ENCODE results near the gene LAMB3.
A peak's percentile ranks its signal among the peaks of the same experiment; 100 is the strongest.

Gene LAMB3

GRCh38 chr1:209689477-209689876, 37.3 kb upstream of the LAMB3 start:
- H3K36me3 ChIP-seq (ENCODE audit: insufficient read depth, insufficient read length, low read length), result no peaks in the 10 kb centered on the region
- no peaks in the 10 kb centered on the region for H3K9me3 ChIP-seq (ENCODE audit: insufficient read depth, low read length)
- no peak overlapping the region for H3K9ac ChIP-seq (ENCODE audit: insufficient read length, low read depth)
- TF ChIP-seq YY1 (IDR thresholded peaks at IDR 0.05; ENCODE audit: insufficient read depth, insufficient read length), result no peak
- TF ChIP-seq SUZ12 (IDR thresholded peaks at IDR 0.05; ENCODE audit: extremely low read depth, insufficient read depth, insufficient read length), result no peak
- no peak for TF ChIP-seq ZNF274 (IDR thresholded peaks at IDR 0.05; ENCODE audit: low read depth, low read length)
- no peak overlapping the region for H3K4me3 ChIP-seq (ENCODE audit: insufficient read length, low read depth)
- peaks cover 6% of the 10 kb centered on the region for H3K27me3 ChIP-seq (ENCODE audit: insufficient read depth, insufficient read length)
- H3K4me1 ChIP-seq (ENCODE audit: insufficient read depth, insufficient read length), result no peaks in the 10 kb centered on the region
- DNase-seq (ENCODE audit: low read depth, low spot score), result no peak

GRCh38 chr1:209688746-209689234, 36.6 kb upstream of the LAMB3 start:
- TF ChIP-seq YY1 (IDR thresholded peaks at IDR 0.05; ENCODE audit: insufficient read depth, insufficient read length) (no peak), ZNF274 (IDR thresholded peaks at IDR 0.05; ENCODE audit: low read depth, low read length) (no peak), SUZ12 (IDR thresholded peaks at IDR 0.05; ENCODE audit: extremely low read depth, insufficient read depth, insufficient read length) (no peak)
- Histone ChIP-seq H3K9me3 (ENCODE audit: insufficient read depth, low read length) (no peaks in the 10 kb centered on the region), H3K4me3 (ENCODE audit: insufficient read length, low read depth) (no peak overlapping the region), H3K4me1 (ENCODE audit: insufficient read depth, insufficient read length) (no peaks in the 10 kb centered on the region), H3K27me3 (ENCODE audit: insufficient read depth, insufficient read length) (peaks cover 5% of the 10 kb centered on the region), H3K9ac (ENCODE audit: insufficient read length, low read depth) (no peak overlapping the region), H3K36me3 (ENCODE audit: insufficient read depth, insufficient read length, low read length) (no peaks in the 10 kb centered on the region)
- DNase-seq (ENCODE audit: low read depth, low spot score), result no peak

- Histone ChIP-seq H3K27me3 (ENCODE audit: insufficient read depth, insufficient read length) (no peaks in the 10 kb centered on the region), H3K9ac (ENCODE audit: insufficient read length, low read depth) (no peak overlapping the region), H3K4me3 (ENCODE audit: insufficient read length, low read depth) (no peak overlapping the region), H3K4me1 (ENCODE audit: insufficient read depth, insufficient read length) (no peaks in the 10 kb centered on the region), H3K9me3 (ENCODE audit: insufficient read depth, low read length) (no peaks in the 10 kb centered on the region), H3K36me3 (ENCODE audit: insufficient read depth, insufficient read length, low read length) (no peaks in the 10 kb centered on the region)
- TF ChIP-seq SUZ12 (IDR thresholded peaks at IDR 0.05; ENCODE audit: extremely low read depth, insufficient read depth, insufficient read length) (no peak), YY1 (IDR thresholded peaks at IDR 0.05; ENCODE audit: insufficient read depth, insufficient read length) (no peak), ZNF274 (IDR thresholded peaks at IDR 0.05; ENCODE audit: low read depth, low read length) (no peak)
- no peak for DNase-seq (ENCODE audit: low read depth, low spot score)
Observed at GRCh38 chr1:209686322-209686721, 34.1 kb upstream of the LAMB3 start.

GRCh38 chr1:209685821-209686220, 33.6 kb upstream of the LAMB3 start:
- no peaks in the 10 kb centered on the region for H3K9me3 ChIP-seq (ENCODE audit: insufficient read depth, low read length)
- H3K4me1 ChIP-seq (ENCODE audit: insufficient read depth, insufficient read length), result no peaks in the 10 kb centered on the region
- no peak overlapping the region for H3K9ac ChIP-seq (ENCODE audit: insufficient read length, low read depth)
- no peaks in the 10 kb centered on the region for H3K36me3 ChIP-seq (ENCODE audit: insufficient read depth, insufficient read length, low read length)
- DNase-seq (ENCODE audit: low read depth, low spot score), result no peak
- no peak overlapping the region for H3K4me3 ChIP-seq (ENCODE audit: insufficient read length, low read depth)
- TF ChIP-seq YY1 (IDR thresholded peaks at IDR 0.05; ENCODE audit: insufficient read depth, insufficient read length), result no peak
- TF ChIP-seq ZNF274 (IDR thresholded peaks at IDR 0.05; ENCODE audit: low read depth, low read length), result no peak
- no peak for TF ChIP-seq SUZ12 (IDR thresholded peaks at IDR 0.05; ENCODE audit: extremely low read depth, insufficient read depth, insufficient read length)
- no peaks in the 10 kb centered on the region for H3K27me3 ChIP-seq (ENCODE audit: insufficient read depth, insufficient read length)

GRCh38 chr1:209678981-209679539, 26.8 kb upstream of the LAMB3 start:
- Histone ChIP-seq H3K4me1 (ENCODE audit: insufficient read depth, insufficient read length) (no peaks in the 10 kb centered on the region), H3K4me3 (ENCODE audit: insufficient read length, low read depth) (no peak overlapping the region), H3K27me3 (ENCODE audit: insufficient read depth, insufficient read length) (peaks cover 47% of the 10 kb centered on the region), H3K9me3 (ENCODE audit: insufficient read depth, low read length) (no peaks in the 10 kb centered on the region), H3K9ac (ENCODE audit: insufficient read length, low read depth) (no peak overlapping the region), H3K36me3 (ENCODE audit: insufficient read depth, insufficient read length, low read length) (no peaks in the 10 kb centered on the region)
- DNase-seq (ENCODE audit: low read depth, low spot score), result no peak
- TF ChIP-seq SUZ12 (IDR thresholded peaks at IDR 0.05; ENCODE audit: extremely low read depth, insufficient read depth, insufficient read length) (no peak), ZNF274 (IDR thresholded peaks at IDR 0.05; ENCODE audit: low read depth, low read length) (no peak), YY1 (IDR thresholded peaks at IDR 0.05; ENCODE audit: insufficient read depth, insufficient read length) (no peak)

GRCh38 chr1:209675565-209676154, 23.4 kb upstream of the LAMB3 start:
- Histone ChIP-seq H3K9ac (ENCODE audit: insufficient read length, low read depth) (peak overlapping the region; percentile 61), H3K36me3 (ENCODE audit: insufficient read depth, insufficient read length, low read length) (no peaks in the 10 kb centered on the region), H3K4me3 (ENCODE audit: insufficient read length, low read depth) (peak overlapping the region; percentile 65), H3K9me3 (ENCODE audit: insufficient read depth, low read length) (no peaks in the 10 kb centered on the region), H3K27me3 (ENCODE audit: insufficient read depth, insufficient read length) (peaks cover 67% of the 10 kb centered on the region), H3K4me1 (ENCODE audit: insufficient read depth, insufficient read length) (no peaks in the 10 kb centered on the region)
- peak; percentile 18 for DNase-seq (ENCODE audit: low read depth, low spot score)
- no peak for TF ChIP-seq ZNF274 (IDR thresholded peaks at IDR 0.05; ENCODE audit: low read depth, low read length)
- TF ChIP-seq SUZ12 (IDR thresholded peaks at IDR 0.05; ENCODE audit: extremely low read depth, insufficient read depth, insufficient read length), result no peak
- no peak for TF ChIP-seq YY1 (IDR thresholded peaks at IDR 0.05; ENCODE audit: insufficient read depth, insufficient read length)

- Histone ChIP-seq H3K9me3 (ENCODE audit: insufficient read depth, low read length) (no peaks in the 10 kb centered on the region), H3K27me3 (ENCODE audit: insufficient read depth, insufficient read length) (peaks cover 69% of the 10 kb centered on the region), H3K4me3 (ENCODE audit: insufficient read length, low read depth) (peak within 1 kb of the TSS; percentile 65), H3K4me1 (ENCODE audit: insufficient read depth, insufficient read length) (no peaks in the 10 kb centered on the region), H3K9ac (ENCODE audit: insufficient read length, low read depth) (peak within 1 kb of the TSS; percentile 61), H3K36me3 (ENCODE audit: insufficient read depth, insufficient read length, low read length) (no peaks in the 10 kb centered on the region)
- TF ChIP-seq SUZ12 (IDR thresholded peaks at IDR 0.05; ENCODE audit: extremely low read depth, insufficient read depth, insufficient read length), result peak; percentile 34
- no peak for TF ChIP-seq ZNF274 (IDR thresholded peaks at IDR 0.05; ENCODE audit: low read depth, low read length)
- TF ChIP-seq YY1 (IDR thresholded peaks at IDR 0.05; ENCODE audit: insufficient read depth, insufficient read length), result no peak
- DNase-seq (ENCODE audit: low read depth, low spot score), result peak; percentile 15
Observed at GRCh38 chr1:209674957-209675564, 22.8 kb upstream of the LAMB3 start, which contains the start of gene G0S2. TSS of gene G0S2 (plus strand) at chr1:209675412. CDS start at chr1:209675685, 273 bp downstream.
